Activated T-helper 1 cell treated with anti-CD3 and anti-CD28 coated beads, Interleukin-12 subunit alpha, Interleukin-12 subunit beta, Interleukin-2, Interleukin-4 antibody, amounts not matched to agents 30 ng/mL and 10 ng/mL and 1 ng/mL, durations not matched to agents 14 hours and 24 hours and 36 hours (primary cell): ENCODE results near the gene TMBIM1. TPM values are rescaled to one million over a fixed set of nuclear protein-coding genes. Genes with fewer than 3 reads are reported as not detected.

ENCODE experiments used
- DNase-seq: peaks from one replicate; pipeline ENCODE4 v3.0.0; 2021; ENCODE audit warnings: low spot score
- H3K27ac Mint-ChIP-seq: one replicate; pipeline ENCODE4 v1.8.0; 2021; ENCODE audit warnings: mild to moderate bottlenecking, mixed read lengths
- H3K27me3 Mint-ChIP-seq: one replicate; pipeline ENCODE4 v1.8.0; 2022; ENCODE audit warnings: mild to moderate bottlenecking, moderate library complexity, mixed read lengths; ENCODE audit not compliant: insufficient read depth
- H3K36me3 Mint-ChIP-seq: one replicate; pipeline ENCODE4 v1.8.0; 2021; ENCODE audit warnings: low read depth, mixed read lengths
- H3K4me1 Mint-ChIP-seq: one replicate; pipeline ENCODE4 v1.8.0; 2021; ENCODE audit warnings: low read depth, mixed read lengths
- H3K4me3 Mint-ChIP-seq: one replicate; pipeline ENCODE4 v1.8.0; 2021; ENCODE audit warnings: mild to moderate bottlenecking, moderate library complexity, mixed read lengths
- H3K9me3 Mint-ChIP-seq: one replicate; pipeline ENCODE4 v1.8.0; 2021; ENCODE audit warnings: mixed read lengths
- intact Hi-C: fragments of 100-400 bp; cut with micrococcal nuclease; formaldehyde crosslinking; loops from one replicate; pipeline ENCODE4 v1.15.1; 2024
- total RNA-seq: library from RNA; stranded (reverse); gene quantifications from 2 replicates; pipeline ENCODE4 v1.2.3, GENCODE V29; 2022

Gene TMBIM1
- total RNA-seq, 1 donor from 2014 or later = 66.2 TPM

DNA sequence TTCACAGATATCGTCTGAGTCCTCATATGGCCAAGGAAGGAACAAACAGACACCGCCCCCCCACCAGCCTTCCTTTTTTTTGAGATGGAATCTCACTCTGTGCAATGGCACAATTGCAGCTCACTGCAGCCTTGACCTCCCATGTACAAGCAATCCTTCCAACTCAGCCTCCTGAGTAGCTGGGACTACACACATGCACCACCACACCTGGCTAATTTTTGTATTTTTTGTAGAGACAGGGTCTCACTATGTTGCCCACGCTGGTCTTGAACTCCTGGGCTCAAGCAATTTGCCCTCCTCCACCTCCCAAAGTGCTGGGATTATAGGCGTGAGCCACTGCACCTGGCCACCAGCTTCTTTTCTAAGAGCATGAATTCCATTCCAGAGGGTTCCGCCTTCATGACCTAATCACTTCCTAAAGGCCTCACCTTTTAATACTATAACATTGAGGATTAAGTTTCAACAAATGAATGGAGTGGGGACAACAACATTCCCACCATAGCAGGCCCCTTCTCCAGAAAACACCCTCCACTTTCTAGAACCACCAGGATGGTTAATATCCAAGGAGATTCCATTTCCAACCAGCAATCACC, 2.2 kb upstream of the TMBIM1 start:
- Mint-ChIP-seq H3K36me3 (no peaks in the 10 kb centered on the region), H3K4me3 (no peak overlapping the region), H3K4me1 (peaks cover 38% of the 10 kb centered on the region), H3K27me3 (no peaks in the 10 kb centered on the region), H3K27ac (no peak overlapping the region), H3K9me3 (no peaks in the 10 kb centered on the region)
- no peak for DNase-seq
- intact Hi-C loops = no loop called here

- intact Hi-C loops = loop anchor here (2.0 kb wide), 2 partner anchors 63 to 173 kb away; partner anchors contain the start of gene CATIP
- peaks cover 42% of the 10 kb centered on the region for H3K4me1 Mint-ChIP-seq
- H3K27ac Mint-ChIP-seq = no peak overlapping the region
- H3K9me3 Mint-ChIP-seq = no peaks in the 10 kb centered on the region
- H3K36me3 Mint-ChIP-seq = peaks cover 3% of the 10 kb centered on the region
- H3K27me3 Mint-ChIP-seq = no peaks in the 10 kb centered on the region
- no peak overlapping the region for H3K4me3 Mint-ChIP-seq
- no peak for DNase-seq
Observed at GRCh38 chr2:218293715-218294429, 1.6 kb upstream of the TMBIM1 start.

- intact Hi-C loops = loop anchor here (1.0 to 2.0 kb wide), 8 partner anchors 7 to 277 kb away; partner anchors contain the start of genes CATIP, CNOT9 and USP37
- Mint-ChIP-seq H3K27ac (peak overlapping the region; percentile 94), H3K4me1 (peaks cover 66% of the 10 kb centered on the region), H3K4me3 (peak overlapping the region; percentile 88), H3K36me3 (peaks cover 9% of the 10 kb centered on the region), H3K27me3 (no peaks in the 10 kb centered on the region), H3K9me3 (no peaks in the 10 kb centered on the region)
- DNase-seq = no peak
Observed at GRCh38 chr2:218291318-218292047, 820 bp downstream of the TMBIM1 start.

DNA sequence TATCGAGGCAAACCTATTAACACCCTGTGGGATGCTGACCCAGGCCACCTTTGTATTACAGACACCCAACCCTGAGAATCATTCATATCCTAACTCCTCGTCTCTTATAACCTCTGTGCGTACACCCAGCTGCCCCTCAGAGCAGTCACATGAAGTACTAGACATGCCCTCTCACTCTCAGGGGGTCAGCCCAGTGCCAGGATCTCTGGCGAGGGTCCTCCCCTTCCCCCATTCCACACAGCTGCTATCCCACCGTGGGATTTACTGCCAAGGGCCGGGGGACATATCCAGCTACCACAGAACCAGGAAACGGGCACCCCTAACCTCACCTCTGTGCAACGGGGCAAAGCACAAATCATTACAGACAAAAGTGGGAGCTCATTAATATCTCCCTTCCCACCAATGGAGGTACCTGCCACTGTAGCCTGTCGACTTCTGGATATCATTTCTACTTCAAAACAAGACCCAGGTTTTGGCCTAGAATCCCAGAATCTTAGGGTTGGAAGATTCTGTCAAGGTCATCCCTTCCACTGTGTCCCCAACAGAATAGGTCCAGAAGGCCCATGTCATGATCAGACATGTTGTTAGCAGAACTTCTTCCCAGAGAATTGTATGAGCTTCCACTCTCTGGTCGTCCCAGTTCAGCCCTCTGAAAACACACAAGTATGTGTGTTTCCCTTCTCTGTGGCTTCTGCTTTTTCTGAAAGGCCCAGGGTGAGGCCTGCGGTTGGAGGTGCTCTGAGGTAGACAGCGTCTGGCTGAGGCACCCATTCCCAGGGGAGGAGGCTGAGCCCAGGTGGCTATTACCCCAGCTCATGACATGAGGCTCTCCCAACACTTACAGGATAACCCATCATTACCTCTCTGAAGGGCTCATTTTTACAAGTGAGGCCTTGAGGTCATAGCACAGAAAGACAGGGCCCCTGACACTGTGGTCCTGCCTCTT, 1.7 kb downstream of the TMBIM1 start:
- peaks cover 74% of the 10 kb centered on the region for H3K4me1 Mint-ChIP-seq

DNA sequence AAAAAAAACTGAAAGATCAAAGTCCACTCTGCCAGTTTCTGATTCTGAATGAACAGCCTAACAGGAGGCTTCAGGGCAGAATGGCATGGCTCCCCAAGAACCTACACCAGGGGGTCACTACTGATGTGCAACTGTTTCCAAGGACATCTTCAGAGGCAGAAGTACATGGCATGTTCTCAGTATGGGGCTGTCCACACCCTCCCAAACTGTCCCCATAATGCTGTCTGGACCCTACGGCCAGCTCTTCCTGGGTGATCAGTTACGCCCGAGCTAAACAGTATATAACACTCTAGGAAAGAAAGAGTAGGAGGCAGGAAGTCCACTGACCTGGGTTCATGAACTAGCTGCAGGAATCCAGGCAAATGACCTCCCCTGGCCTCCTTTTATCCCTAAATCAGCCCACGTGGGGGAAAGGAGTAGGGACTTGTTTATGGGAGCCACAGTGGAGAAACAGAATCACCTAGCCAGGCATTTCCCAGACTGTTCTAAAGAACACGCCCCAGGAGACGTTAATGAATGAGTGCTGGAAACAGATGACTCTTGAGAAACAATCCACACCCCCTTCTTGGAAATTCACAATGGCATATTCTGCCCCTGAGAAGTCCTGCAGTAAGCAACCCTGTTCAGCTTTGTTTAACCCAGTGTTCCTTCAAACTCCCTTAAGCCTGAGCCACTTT, 2.5 kb downstream of the TMBIM1 start:
- no peak for DNase-seq
- intact Hi-C loops = loop anchor here (2.0 to 10.0 kb wide), 6 partner anchors 33 to 1253 kb away; partner anchors contain the start of genes CHPF, CNPPD1, GMPPA and RETREG2
- Mint-ChIP-seq H3K36me3 (peaks cover 13% of the 10 kb centered on the region), H3K27me3 (no peaks in the 10 kb centered on the region), H3K27ac (peak overlapping the region; percentile 94), H3K4me1 (peaks cover 78% of the 10 kb centered on the region), H3K9me3 (no peaks in the 10 kb centered on the region), H3K4me3 (peak overlapping the region; percentile 88)

More for the DNA sequence above, 1.7 kb downstream of the TMBIM1 start:
- Mint-ChIP-seq H3K9me3 (no peaks in the 10 kb centered on the region), H3K4me3 (peak overlapping the region; percentile 88), H3K27ac (peak overlapping the region; percentile 94), H3K36me3 (peaks cover 9% of the 10 kb centered on the region), H3K27me3 (no peaks in the 10 kb centered on the region)
- peak; percentile 45 for DNase-seq
- intact Hi-C loops = no loop called here

- no peaks in the 10 kb centered on the region for H3K27me3 Mint-ChIP-seq
Observed at GRCh38 chr2:218286570-218287459, 5.5 kb downstream of the TMBIM1 start.

DNA sequence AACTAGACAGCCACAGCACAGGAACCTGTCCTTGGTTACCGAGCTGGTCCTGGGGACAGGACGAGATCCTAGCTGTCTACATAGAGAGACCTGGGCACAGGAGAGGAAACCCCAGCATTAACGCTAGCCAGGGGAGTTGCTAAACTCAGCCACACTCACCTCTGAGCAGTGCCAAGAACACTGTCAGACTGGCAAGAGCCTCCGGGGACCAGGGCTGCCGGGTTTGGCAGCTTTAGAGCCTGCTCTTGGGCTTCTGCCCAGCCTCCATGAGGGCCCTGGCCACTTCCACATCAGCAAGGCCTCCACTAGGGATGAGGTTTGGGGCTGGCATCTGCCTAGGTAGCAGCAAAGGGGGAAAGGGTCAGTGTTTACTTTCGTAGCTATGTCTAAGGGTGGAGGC, 6.7 kb downstream of the TMBIM1 start:
- Mint-ChIP-seq H3K4me3 (peak overlapping the region; percentile 94), H3K36me3 (peaks cover 20% of the 10 kb centered on the region), H3K9me3 (no peaks in the 10 kb centered on the region), H3K4me1 (peaks cover 67% of the 10 kb centered on the region), H3K27me3 (no peaks in the 10 kb centered on the region), H3K27ac (peak overlapping the region; percentile 99)
- no peak for DNase-seq
- intact Hi-C loops = loop anchor here (1.0 to 10.0 kb wide), 9 partner anchors 15 to 1257 kb away; partner anchors contain the start of genes AAMP, BCS1L, CHPF and CNPPD1

More at GRCh38 chr2:218286570-218287459, 5.5 kb downstream of the TMBIM1 start:
- intact Hi-C loops = loop anchor here (1.0 to 10.0 kb wide), 9 partner anchors 17 to 1255 kb away; partner anchors contain the start of genes AAMP, BCS1L, CHPF and CNPPD1
- peaks cover 72% of the 10 kb centered on the region for H3K4me1 Mint-ChIP-seq
- no peaks in the 10 kb centered on the region for H3K9me3 Mint-ChIP-seq
- H3K36me3 Mint-ChIP-seq = peaks cover 17% of the 10 kb centered on the region
- H3K4me3 Mint-ChIP-seq = peak overlapping the region; percentile 94
- H3K27ac Mint-ChIP-seq = peak overlapping the region; percentile 99
- peak; percentile 82 for DNase-seq

DNA sequence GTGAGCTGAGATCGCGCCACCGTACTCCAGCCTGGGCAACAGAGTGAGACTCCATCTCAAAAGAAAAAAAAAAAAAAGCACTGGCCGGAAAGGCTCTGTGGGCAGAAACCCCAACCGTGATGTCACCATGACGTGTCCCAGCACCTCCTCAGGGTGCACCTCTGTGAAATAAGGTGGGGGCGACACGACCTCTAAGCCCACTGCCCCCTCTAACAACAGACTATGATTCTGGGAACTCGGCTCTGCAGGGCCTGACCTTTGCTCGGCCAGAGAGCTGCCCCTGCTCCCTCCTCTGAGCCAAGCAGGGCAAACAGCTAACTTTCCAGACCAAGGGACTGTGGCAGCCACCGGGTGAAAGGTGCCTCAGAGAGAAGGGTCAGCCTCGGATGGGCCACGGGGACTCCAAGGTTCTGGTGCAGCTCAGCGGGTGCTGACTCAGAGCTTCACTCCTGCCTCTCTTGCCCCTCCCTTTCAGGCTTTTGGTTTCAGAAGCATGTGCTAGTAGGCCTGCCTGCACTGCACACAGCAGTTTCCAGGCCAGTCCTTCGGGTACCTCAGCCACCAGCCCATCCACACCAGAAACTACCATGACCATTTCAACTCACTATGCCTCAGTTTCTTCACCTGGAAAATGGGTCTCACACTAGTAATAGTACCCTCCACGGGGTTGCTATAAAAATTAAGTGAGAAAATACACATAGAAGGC, 8.0 kb downstream of the TMBIM1 start:
- H3K4me3 Mint-ChIP-seq = peak overlapping the region; percentile 94
- no peaks in the 10 kb centered on the region for H3K27me3 Mint-ChIP-seq
- H3K9me3 Mint-ChIP-seq = no peaks in the 10 kb centered on the region
- peaks cover 55% of the 10 kb centered on the region for H3K4me1 Mint-ChIP-seq
- DNase-seq = peak; percentile 55
- H3K27ac Mint-ChIP-seq = peak overlapping the region; percentile 99
- peaks cover 30% of the 10 kb centered on the region for H3K36me3 Mint-ChIP-seq
- intact Hi-C loops = loop anchor here (1.0 to 10.0 kb wide), 2 partner anchors 8 to 611 kb away; partner anchors contain the start of gene TMBIM1

GRCh38 chr2:218282173-218282991, 9.9 kb downstream of the TMBIM1 start:
- no peak overlapping the region for H3K4me3 Mint-ChIP-seq
- H3K27ac Mint-ChIP-seq = peak overlapping the region; percentile 29
- H3K27me3 Mint-ChIP-seq = no peaks in the 10 kb centered on the region
- DNase-seq = no peak
- intact Hi-C loops = loop anchor here (10.0 kb wide), 1 partner anchor 612 kb away; no protein-coding TSS in a partner anchor
- peaks cover 40% of the 10 kb centered on the region for H3K4me1 Mint-ChIP-seq
- no peaks in the 10 kb centered on the region for H3K9me3 Mint-ChIP-seq
- peaks cover 30% of the 10 kb centered on the region for H3K36me3 Mint-ChIP-seq

- H3K9me3 Mint-ChIP-seq = no peaks in the 10 kb centered on the region
- intact Hi-C loops = loop anchor here (10.0 kb wide), 1 partner anchor 613 kb away; no protein-coding TSS in a partner anchor
- H3K4me1 Mint-ChIP-seq = peaks cover 32% of the 10 kb centered on the region
- H3K27me3 Mint-ChIP-seq = no peaks in the 10 kb centered on the region
- no peak for DNase-seq
- H3K4me3 Mint-ChIP-seq = no peak overlapping the region
- peak overlapping the region; percentile 31 for H3K27ac Mint-ChIP-seq
- peaks cover 37% of the 10 kb centered on the region for H3K36me3 Mint-ChIP-seq
Observed at GRCh38 chr2:218281449-218281848, 10.9 kb downstream of the TMBIM1 start.
